GM20000 (cell line): ENCODE results near the gene SSC4D.

Experiments
- DNase-seq: peaks from one replicate; pipeline ENCODE4 v3.0.0; 2012; ENCODE audit warnings: low spot score
- CTCF ChIP-seq: IDR thresholded peaks from 2 replicates; pipeline ENCODE4 v1.5.1; 2012; ENCODE audit warnings: mild to moderate bottlenecking, control low read depth; ENCODE audit errors: extremely low read depth, missing control alignments

SSC4D gene

GRCh38 chr7:76356823-76357222 lies 52.7 kb downstream of the SSC4D start:
- no peak for DNase-seq
- TF ChIP-seq CTCF, result no peak

- no peak for TF ChIP-seq CTCF
- DNase-seq, result no peak
Measured at GRCh38 chr7:76356115-76356514, 53.4 kb downstream of the SSC4D start.

- TF ChIP-seq CTCF, result no peak
- no peak for DNase-seq
Measured at GRCh38 chr7:76354981-76355730, 54.3 kb downstream of the SSC4D start.

- no peak for DNase-seq
- TF ChIP-seq CTCF, result no peak
Measured at GRCh38 chr7:76354516-76354915, 55.0 kb downstream of the SSC4D start.

- no peak for TF ChIP-seq CTCF
- no peak for DNase-seq
Measured at GRCh38 chr7:76353744-76354143, 55.8 kb downstream of the SSC4D start.

- TF ChIP-seq CTCF, result no peak
Measured at GRCh38 chr7:76352193-76352592, 57.3 kb downstream of the SSC4D start.

GRCh38 chr7:76351372-76351771 lies 58.1 kb downstream of the SSC4D start:
- DNase-seq, result no peak
- TF ChIP-seq CTCF, result no peak

More at GRCh38 chr7:76352193-76352592, 57.3 kb downstream of the SSC4D start:
- DNase-seq, result no peak
